Sigmoid colon (tissue), 7 donors: ENCODE results near the gene BPIFB3. TPM values are rescaled to one million over a fixed set of nuclear protein-coding genes. Genes with fewer than 3 reads are reported as not detected.
"Not testable (repeated sequence)": the region's sequence is repeated elsewhere in the genome, so short reads cannot be mapped to it uniquely, and the experiment has no call there.

ENCODE experiments used
- DNase-seq: peaks from one replicate; pipeline ENCODE4 v3.0.0-alpha.2; 2019
- H3K27ac ChIP-seq, 4 donors: fragments of 200-600 bp; sonication (generic); one replicate each; pipeline ENCODE4 v1.5.1; 2016 to 2019; ENCODE audit warnings: mild to moderate bottlenecking in 1 of 4
- H3K27me3 ChIP-seq, 3 donors: fragments of 200-600 bp; sonication (generic); one replicate each; pipeline ENCODE4 v1.5.1; 2019; ENCODE audit warnings: mild to moderate bottlenecking in 1 of 3
- H3K36me3 ChIP-seq, 4 donors: fragments of 200-600 bp; sonication (generic); one replicate each; pipeline ENCODE4 v1.5.1; 2016 to 2019
- H3K4me1 ChIP-seq, 4 donors: fragments of 200-600 bp; sonication (generic); one replicate each; pipeline ENCODE4 v1.5.1; 2017 to 2019
- H3K4me3 ChIP-seq, 4 donors: fragments of 200-600 bp; sonication (generic); one replicate each; pipeline ENCODE4 v1.5.1; 2017 to 2019; ENCODE audit warnings: mild to moderate bottlenecking in 2 of 4, moderate library complexity in 1 of 4
- H3K9me3 ChIP-seq, 4 donors: fragments of 200-600 bp in 3 of 4; sonication (generic) in 3 of 4; one replicate each; pipeline versions ENCODE4 v1.5.1 to v1.6.1; 2013 to 2019
- EP300 ChIP-seq, 4 donors: sonication (generic); formaldehyde crosslinking; IDR thresholded peaks; one replicate each; pipeline ENCODE4 v1.6.1; 2017; ENCODE audit warnings: antibody characterized with exemption in 4 of 4
- POLR2A ChIP-seq, 2 donors: fragments of 450-650 bp; IDR thresholded peaks; one replicate each; pipeline ENCODE4 v1.6.1; 2016; ENCODE audit warnings: antibody characterized with exemption in 2 of 2, mild to moderate bottlenecking in 2 of 2, moderate library complexity in 2 of 2
- POLR2AphosphoS5 ChIP-seq, 4 donors: sonication (generic); formaldehyde crosslinking; IDR thresholded peaks; one replicate each; pipeline ENCODE4 v1.6.1; 2017; ENCODE audit warnings: antibody characterized with exemption in 4 of 4
- WGBS, 2 donors: extraction: QIAGEN DNeasy Blood & Tissue Kit; methylation state at CpG; one replicate each; pipeline ENCODE4 v1.1.7; 2013; 5-methylcytosine and 5-hydroxymethylcytosine counted together
- intact Hi-C: fragments of 100-400 bp; cut with DNase I; formaldehyde crosslinking; loops from one replicate; pipeline ENCODE4 v1.15.1; 2023
- polyA plus RNA-seq, 3 donors: library from polyadenylated mRNA; stranded (reverse); fragments of 200-250 nt; gene quantifications; one replicate each; pipeline ENCODE4 v1.2.3, GENCODE V29; 2013
- total RNA-seq, 4 donors: library from RNA; depleted of rRNA; stranded (reverse); fragments of >200 nt; gene quantifications; one replicate each; pipeline ENCODE4 v1.1.0, GENCODE V29; 2016
- TF ChIP-seq, protein P1 (sequence below), 4 experiments: fragments of 450-650 bp in 3 of 4; fragments of 200-600 bp in 1 of 4; IDR thresholded peaks; one replicate each; pipeline ENCODE4 v1.5.1; 2016 to 2019; ENCODE audit warnings: antibody characterized with exemption in 4 of 4, mild to moderate bottlenecking in 3 of 4, moderate library complexity in 2 of 4
- donor health status: healthy with polysubstance abuse.
- donor health status: Bipolar disorder and iron deficiency.
- donor health status: healthy.

The BPIFB3 gene
- total and polyA plus RNA-seq, 7 donors, result not detected

DNA sequence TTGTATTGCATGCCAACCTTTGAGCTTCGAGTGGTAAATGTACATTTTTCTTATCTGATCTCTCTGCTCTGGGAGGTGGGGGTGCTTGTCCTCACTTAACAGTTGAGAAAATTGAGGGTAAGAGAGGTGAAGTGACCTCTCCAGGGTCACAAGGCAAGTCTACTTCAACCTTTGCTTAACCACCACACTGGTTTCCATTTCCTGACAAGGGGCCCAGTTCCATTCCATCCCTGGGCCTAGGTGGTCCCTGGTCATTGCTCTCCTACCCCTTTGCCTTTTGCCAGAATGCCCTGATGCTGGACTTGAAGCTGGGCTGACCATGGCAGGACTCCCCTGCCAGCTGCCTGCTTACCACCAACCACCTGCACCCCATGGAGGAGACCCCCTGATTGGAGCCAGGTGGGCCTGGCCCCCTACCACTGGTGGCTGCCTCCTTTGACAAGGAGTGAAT, 9.9 kb upstream of the BPIFB3 start:
- no peaks in the 10 kb centered on the region for H3K27me3 ChIP-seq
- peaks cover 0 to 9% (median 4%) of the 10 kb centered on the region in 4 donors for H3K9me3 ChIP-seq
- TF ChIP-seq, protein P1, sequence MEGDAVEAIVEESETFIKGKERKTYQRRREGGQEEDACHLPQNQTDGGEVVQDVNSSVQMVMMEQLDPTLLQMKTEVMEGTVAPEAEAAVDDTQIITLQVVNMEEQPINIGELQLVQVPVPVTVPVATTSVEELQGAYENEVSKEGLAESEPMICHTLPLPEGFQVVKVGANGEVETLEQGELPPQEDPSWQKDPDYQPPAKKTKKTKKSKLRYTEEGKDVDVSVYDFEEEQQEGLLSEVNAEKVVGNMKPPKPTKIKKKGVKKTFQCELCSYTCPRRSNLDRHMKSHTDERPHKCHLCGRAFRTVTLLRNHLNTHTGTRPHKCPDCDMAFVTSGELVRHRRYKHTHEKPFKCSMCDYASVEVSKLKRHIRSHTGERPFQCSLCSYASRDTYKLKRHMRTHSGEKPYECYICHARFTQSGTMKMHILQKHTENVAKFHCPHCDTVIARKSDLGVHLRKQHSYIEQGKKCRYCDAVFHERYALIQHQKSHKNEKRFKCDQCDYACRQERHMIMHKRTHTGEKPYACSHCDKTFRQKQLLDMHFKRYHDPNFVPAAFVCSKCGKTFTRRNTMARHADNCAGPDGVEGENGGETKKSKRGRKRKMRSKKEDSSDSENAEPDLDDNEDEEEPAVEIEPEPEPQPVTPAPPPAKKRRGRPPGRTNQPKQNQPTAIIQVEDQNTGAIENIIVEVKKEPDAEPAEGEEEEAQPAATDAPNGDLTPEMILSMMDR (IDR thresholded peaks at IDR 0.05), result no peak
- TF ChIP-seq EP300 (IDR thresholded peaks at IDR 0.05) (no peak), POLR2AphosphoS5 (IDR thresholded peaks at IDR 0.05) (no peak), POLR2A (IDR thresholded peaks at IDR 0.05) (no peak)
- intact Hi-C loops, result no loop called here
- 9 to 62% methylated on average over 1 of the region's 1 CpG for whole genome bisulfite sequencing, 2 donors
- DNase-seq, result no peak
- H3K4me3 ChIP-seq, result no peak overlapping the region
- H3K4me1 ChIP-seq, result no peaks in the 10 kb centered on the region
- H3K36me3 ChIP-seq, result no peaks in the 10 kb centered on the region
- H3K27ac ChIP-seq, result no peak overlapping the region

- H3K9me3 ChIP-seq, H3K4me3 ChIP-seq, H3K4me1 ChIP-seq, H3K36me3 ChIP-seq, H3K27ac ChIP-seq, intact Hi-C loops, DNase-seq, H3K27me3 ChIP-seq: not testable (repeated sequence)
- 82 to 89% methylated on average over 15 of the region's 15 CpGs for WGBS, 2 donors
Measured at GRCh38 chr20:33045129-33045721, 8.5 kb upstream of the BPIFB3 start.

- no peak for TF ChIP-seq POLR2A (IDR thresholded peaks at IDR 0.05)
- TF ChIP-seq POLR2AphosphoS5 (IDR thresholded peaks at IDR 0.05), result no peak
- TF ChIP-seq EP300 (IDR thresholded peaks at IDR 0.05), result no peak
- TF ChIP-seq, protein P1 (IDR thresholded peaks at IDR 0.05), result no peak
- 64 to 81% methylated on average over 3 of the region's 3 CpGs for WGBS, 2 donors
- H3K27ac ChIP-seq, result no peak overlapping the region
- peaks cover 0 to 9% (median 4%) of the 10 kb centered on the region in 4 donors for H3K9me3 ChIP-seq
- no peaks in the 10 kb centered on the region for H3K36me3 ChIP-seq
- no peaks in the 10 kb centered on the region for H3K27me3 ChIP-seq
- intact Hi-C loops, result no loop called here
- DNase-seq, result no peak
- H3K4me3 ChIP-seq, result no peak overlapping the region
- H3K4me1 ChIP-seq, result no peaks in the 10 kb centered on the region
Measured at GRCh38 chr20:33046412-33046811, 7.3 kb upstream of the BPIFB3 start.

GRCh38 chr20:33051333-33051732, 2.4 kb upstream of the BPIFB3 start:
- H3K27ac ChIP-seq, result no peak overlapping the region
- peaks cover 0 to 5% (median 0%) of the 10 kb centered on the region in 3 donors for H3K27me3 ChIP-seq
- intact Hi-C loops, result no loop called here
- no peaks in the 10 kb centered on the region for H3K36me3 ChIP-seq
- H3K4me3 ChIP-seq, result no peak overlapping the region
- 59 to 88% methylated on average over 4 of the region's 4 CpGs for WGBS, 2 donors
- peaks cover 0 to 3% (median 0%) of the 10 kb centered on the region in 4 donors for H3K9me3 ChIP-seq
- no peak for TF ChIP-seq POLR2AphosphoS5 (IDR thresholded peaks at IDR 0.05)
- TF ChIP-seq, protein P1 (IDR thresholded peaks at IDR 0.05), result no peak
- no peak for DNase-seq
- no peaks in the 10 kb centered on the region for H3K4me1 ChIP-seq

DNA sequence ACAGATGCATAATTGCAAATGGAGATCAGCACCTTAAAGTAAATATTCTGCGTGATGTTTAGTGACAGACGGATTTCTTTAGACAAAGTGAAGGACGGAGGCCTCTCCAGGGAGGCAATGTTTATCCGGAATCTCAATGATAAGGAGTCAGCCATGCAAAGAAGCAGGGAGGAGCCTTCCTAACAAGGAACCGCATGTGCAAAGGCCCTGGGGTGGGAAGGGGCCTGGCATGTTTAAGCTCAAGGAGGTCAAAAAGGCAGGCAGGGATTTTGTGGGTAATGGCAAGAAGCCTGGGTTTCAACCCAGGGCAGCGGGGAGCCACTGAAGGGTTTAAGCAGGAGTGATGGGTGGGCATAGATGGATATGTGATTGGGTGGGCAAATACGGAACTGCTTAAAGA, 678 bp downstream of the BPIFB3 start:
- no peak for TF ChIP-seq EP300 (IDR thresholded peaks at IDR 0.05)
- no peak for TF ChIP-seq POLR2A (IDR thresholded peaks at IDR 0.05)
- no peak for TF ChIP-seq POLR2AphosphoS5 (IDR thresholded peaks at IDR 0.05)
- TF ChIP-seq, protein P1 (IDR thresholded peaks at IDR 0.05), result no peak
- Histone ChIP-seq H3K9me3 (no peaks in the 10 kb centered on the region), H3K36me3 (no peaks in the 10 kb centered on the region), H3K27ac (no peak overlapping the region), H3K27me3 (peaks cover 0 to 5% (median 0%) of the 10 kb centered on the region in 3 donors), H3K4me3 (no peak overlapping the region), H3K4me1 (no peaks in the 10 kb centered on the region)
- DNase-seq, result no peak
- intact Hi-C loops, result no loop called here
- WGBS, 2 donors, result 76 to 82% methylated on average over 7 of the region's 7 CpGs
